WTC11 (cell line): ENCODE results near the gene RTF2. TPM values are rescaled to one million over a fixed set of nuclear protein-coding genes. Genes with fewer than 3 reads are reported as not detected.

ENCODE experiments used
- ATAC-seq: fragments of 200-7000 bp; cut with Tn5 transposase; 2 replicates; pipeline ENCODE4 v1.10.0; 2021; ENCODE audit warnings: mild to moderate bottlenecking, moderate library complexity
- CTCF ChIA-PET: fragments of 300-600 bp; sonication (Branson Sonifier 250); formaldehyde crosslinking; loops from one replicate; lab custom pipeline; 2021; ENCODE audit warnings: antibody characterized with exemption; lab: Charles Lee
- POLR2A ChIA-PET: fragments of 350-600 bp; sonication (Branson Sonifier 250); formaldehyde crosslinking; loops from one replicate; lab custom pipeline; 2021; ENCODE audit warnings: antibody characterized with exemption; lab: Charles Lee
- DNase-seq: peaks from one replicate; pipeline ENCODE4 v3.0.0; 2021; ENCODE audit warnings: low spot score
- H3K27ac Mint-ChIP-seq: 2 replicates; pipeline ENCODE4 v1.8.0; 2021; ENCODE audit warnings: mixed read lengths
- H3K27me3 Mint-ChIP-seq: 2 replicates; pipeline ENCODE4 v1.8.0; 2021; ENCODE audit warnings: low read depth, mild to moderate bottlenecking, moderate library complexity, mixed read lengths
- H3K36me3 Mint-ChIP-seq: 2 replicates; pipeline ENCODE4 v1.8.0; 2021; ENCODE audit warnings: mixed read lengths
- H3K4me1 Mint-ChIP-seq: 2 replicates; pipeline ENCODE4 v1.8.0; 2022; ENCODE audit warnings: mixed read lengths
- H3K4me3 Mint-ChIP-seq: 2 replicates; pipeline ENCODE4 v1.8.0; 2021; ENCODE audit warnings: mild to moderate bottlenecking, moderate library complexity, mixed read lengths
- H3K9me3 Mint-ChIP-seq: 2 replicates; pipeline ENCODE4 v1.8.0; 2021; ENCODE audit warnings: mixed read lengths
- AR ChIP-seq: fragments of 250-450 bp; sonication (Bioruptor Pico); IDR thresholded peaks from 2 replicates; pipeline ENCODE4 v1.9.0; 2021; ENCODE audit warnings: mild to moderate bottlenecking
- ATF2 ChIP-seq: sonication (generic); formaldehyde crosslinking; IDR thresholded peaks from 2 replicates; pipeline ENCODE4 v1.8.1; 2022; ENCODE audit warnings: low read depth, missing genetic modification reagents, borderline replicate concordance
- ATF3 ChIP-seq: sonication (generic); formaldehyde crosslinking; conservative IDR thresholded peaks from 2 replicates; pipeline ENCODE4 v1.8.1; 2022; ENCODE audit warnings: mild to moderate bottlenecking, missing genetic modification reagents
- CREB1 ChIP-seq: sonication (generic); formaldehyde crosslinking; IDR thresholded peaks from 2 replicates; pipeline ENCODE4 v1.8.0; 2023; ENCODE audit warnings: mild to moderate bottlenecking, missing genetic modification reagents
- CREM ChIP-seq: sonication (generic); formaldehyde crosslinking; IDR thresholded peaks from 2 replicates; pipeline ENCODE4 v1.8.1; 2022; ENCODE audit warnings: mild to moderate bottlenecking, missing genetic modification reagents, moderate library complexity
- CTCF ChIP-seq: fragments of 200-600 bp; IDR thresholded peaks from 2 replicates; pipeline ENCODE4 v1.8.0; 2022; ENCODE audit warnings: antibody characterized with exemption
- E2F5 ChIP-seq: sonication (generic); formaldehyde crosslinking; IDR thresholded peaks from 2 replicates; pipeline ENCODE4 v1.8.1; 2022; ENCODE audit warnings: mild to moderate bottlenecking, moderate library complexity, missing genetic modification reagents
- ESRRA ChIP-seq: sonication (generic); formaldehyde crosslinking; IDR thresholded peaks from 2 replicates; pipeline ENCODE4 v1.8.1; 2022; ENCODE audit warnings: mild to moderate bottlenecking, missing genetic modification reagents, borderline replicate concordance
- FOXK1 ChIP-seq: sonication (generic); formaldehyde crosslinking; IDR thresholded peaks from 2 replicates; pipeline ENCODE4 v1.8.0; 2022; ENCODE audit warnings: mild to moderate bottlenecking, moderate library complexity, missing genetic modification reagents
- FOXP1 ChIP-seq: sonication (generic); formaldehyde crosslinking; IDR thresholded peaks from 2 replicates; pipeline ENCODE4 v1.8.0; 2022; ENCODE audit warnings: missing genetic modification reagents, mild to moderate bottlenecking, moderate library complexity, borderline replicate concordance
- GRHL2 ChIP-seq: fragments of 250-450 bp; sonication (Bioruptor Pico); IDR thresholded peaks from 2 replicates; pipeline ENCODE4 v1.8.0; 2022; ENCODE audit warnings: mild to moderate bottlenecking, moderate library complexity; ENCODE audit not compliant: insufficient replicate concordance, severe bottlenecking
- GTF2I ChIP-seq: fragments of 250-450 bp; sonication (Bioruptor Pico); conservative IDR thresholded peaks from 2 replicates; pipeline ENCODE4 v1.4.0; 2021; ENCODE audit warnings: mild to moderate bottlenecking
- IRF2 ChIP-seq: sonication (generic); formaldehyde crosslinking; IDR thresholded peaks from 2 replicates; pipeline ENCODE4 v1.8.0; 2022; ENCODE audit warnings: low read depth, missing genetic modification reagents, borderline replicate concordance
- JUN ChIP-seq: sonication (generic); formaldehyde crosslinking; IDR thresholded peaks from 2 replicates; pipeline ENCODE4 v1.8.0; 2023; ENCODE audit warnings: mild to moderate bottlenecking, missing genetic modification reagents
- KAT7 ChIP-seq: sonication (generic); formaldehyde crosslinking; IDR thresholded peaks from 2 replicates; pipeline ENCODE4 v1.8.1; 2023; ENCODE audit warnings: missing genetic modification reagents, mild to moderate bottlenecking, borderline replicate concordance
- MAX ChIP-seq: sonication (generic); formaldehyde crosslinking; IDR thresholded peaks from 2 replicates; pipeline ENCODE4 v1.8.0; 2022; ENCODE audit warnings: mild to moderate bottlenecking, missing genetic modification reagents
- MXD4 ChIP-seq: fragments of 250-450 bp; sonication (Bioruptor Pico); IDR thresholded peaks from 2 replicates; pipeline ENCODE4 v1.8.0; 2021; ENCODE audit warnings: mild to moderate bottlenecking, moderate library complexity, borderline replicate concordance
- MYBL2 ChIP-seq: sonication (generic); formaldehyde crosslinking; IDR thresholded peaks from 2 replicates; pipeline ENCODE4 v1.8.1; 2023; ENCODE audit warnings: mild to moderate bottlenecking, moderate library complexity, missing genetic modification reagents
- NFYB ChIP-seq: sonication (generic); formaldehyde crosslinking; conservative IDR thresholded peaks from 2 replicates; pipeline ENCODE4 v1.8.0; 2022; ENCODE audit warnings: low read depth, missing genetic modification reagents
- OVOL2 ChIP-seq: fragments of 250-450 bp; sonication (Bioruptor Pico); IDR thresholded peaks from 2 replicates; pipeline ENCODE4 v1.9.0; 2021; ENCODE audit warnings: mild to moderate bottlenecking, borderline replicate concordance
- SP1 ChIP-seq: sonication (generic); formaldehyde crosslinking; conservative IDR thresholded peaks from 2 replicates; pipeline ENCODE4 v1.8.1; 2022; ENCODE audit warnings: missing genetic modification reagents
- TCF7 ChIP-seq: sonication (generic); formaldehyde crosslinking; IDR thresholded peaks from 2 replicates; pipeline ENCODE4 v1.8.0; 2022; ENCODE audit warnings: mild to moderate bottlenecking, low read depth, missing genetic modification reagents, moderate library complexity
- USF1 ChIP-seq: sonication (generic); formaldehyde crosslinking; IDR thresholded peaks from 2 replicates; pipeline ENCODE4 v1.8.0; 2022; ENCODE audit warnings: mild to moderate bottlenecking, missing genetic modification reagents
- ZBTB21 ChIP-seq: sonication (generic); formaldehyde crosslinking; IDR thresholded peaks from 2 replicates; pipeline ENCODE4 v1.8.1; 2023; ENCODE audit warnings: mild to moderate bottlenecking, missing genetic modification reagents, borderline replicate concordance
- ZMAT4 ChIP-seq: fragments of 250-450 bp; sonication (Bioruptor Pico); IDR thresholded peaks from 2 replicates; pipeline ENCODE4 v1.9.0; 2021; ENCODE audit warnings: mild to moderate bottlenecking
- ZNF425 ChIP-seq: fragments of 250-450 bp; sonication (Bioruptor Pico); conservative IDR thresholded peaks from 2 replicates; pipeline ENCODE4 v1.9.0; 2021; ENCODE audit warnings: mild to moderate bottlenecking
- total RNA-seq: library from RNA; stranded (reverse); gene quantifications from 3 replicates; pipeline ENCODE4 v1.2.3, GENCODE V29; 2021

The RTF2 gene
- total RNA-seq, 1 experiment from 2014 or later = 46.3 TPM

- TF ChIP-seq ATF2 (CRISPR knock-in tag) = no peak
- TF ChIP-seq MAX (CRISPR knock-in tag) = no peak
- TF ChIP-seq AR = no peak
- TF ChIP-seq ESRRA (CRISPR knock-in tag) = no peak
- no peak for TF ChIP-seq SP1 (CRISPR knock-in tag)
- TF ChIP-seq FOXP1 (CRISPR knock-in tag) = no peak
- no peak for TF ChIP-seq ZBTB21 (CRISPR knock-in tag)
- TF ChIP-seq MYBL2 (CRISPR knock-in tag) = no peak
- TF ChIP-seq USF1 (CRISPR knock-in tag) = no peak
- no peak for TF ChIP-seq ZNF425 (CRISPR knock-in tag)
These were observed 37.5 kb upstream of the RTF2 start (continued) for GRCh38 chr20:56430957-56431356.

- POLR2A ChIA-PET = no interaction called here
- H3K4me3 Mint-ChIP-seq = no peak overlapping the region
- H3K27ac Mint-ChIP-seq = no peak overlapping the region
- no peak for ATAC-seq
- H3K27me3 Mint-ChIP-seq = peaks cover 19% of the 10 kb centered on the region
- DNase-seq = no peak
- H3K9me3 Mint-ChIP-seq = no peaks in the 10 kb centered on the region
- H3K4me1 Mint-ChIP-seq = no peaks in the 10 kb centered on the region
- TF ChIP-seq ZBTB21 (CRISPR knock-in tag) = no peak
- no peak for TF ChIP-seq ZMAT4 (CRISPR knock-in tag)
- TF ChIP-seq CREB1 = no peak
- no peak for TF ChIP-seq TCF7
- no peak for TF ChIP-seq NFYB (CRISPR knock-in tag)
- no peak for TF ChIP-seq FOXK1 (CRISPR knock-in tag)
- no peak for TF ChIP-seq CREM
- no peak for TF ChIP-seq GRHL2
- TF ChIP-seq IRF2 (CRISPR knock-in tag) = no peak
- no peak for TF ChIP-seq FOXP1 (CRISPR knock-in tag)
- TF ChIP-seq ATF3 (CRISPR knock-in tag) = no peak
- no peak for TF ChIP-seq MXD4
- no peak for TF ChIP-seq OVOL2
- TF ChIP-seq JUN (CRISPR knock-in tag) = no peak
- no peak for TF ChIP-seq E2F5 (CRISPR knock-in tag)
- TF ChIP-seq CTCF = no peak
- no peak for TF ChIP-seq GTF2I (CRISPR knock-in tag)
- TF ChIP-seq SP1 (CRISPR knock-in tag) = no peak
- TF ChIP-seq KAT7 = no peak
- CTCF ChIA-PET = no interaction called here
- H3K36me3 Mint-ChIP-seq = no peaks in the 10 kb centered on the region
These were observed 37.0 kb upstream of the RTF2 start for GRCh38 chr20:56431471-56431870.
